GM12878 (cell line): ENCODE data around the gene LPGAT1. TPM values are rescaled to one million over a fixed set of nuclear protein-coding genes. Genes with fewer than 3 reads are reported as not detected.

Source experiments
- ATAC-seq: fragments of 200-7000 bp; cut with Tn5 transposase; 3 replicates; pipeline ENCODE4 v1.9.1; 2020; ENCODE audit warnings: mild to moderate bottlenecking, moderate library complexity
- BruUV-seq: library from RNA; stranded (reverse); fragments of 400-500 nt; replicated peaks from 2 replicates; lab custom pipeline; 2021; lab: Mats Ljungman, UMichigan
- CTCF ChIA-PET: fragments of 300-600 bp; sonication (Branson Sonifier 250); formaldehyde crosslinking; extraction: SDS; loops from one replicate; lab custom pipeline; 2021; ENCODE audit warnings: inconsistent platforms; lab: Yijun Ruan, JAX
- POLR2A ChIA-PET: fragments of 350-600 bp; formaldehyde crosslinking; extraction: SDS; loops from one replicate; lab custom pipeline; 2021; ENCODE audit warnings: inconsistent platforms; lab: Charles Lee
- RAD21 ChIA-PET: fragments of 300-600 bp; sonication (Branson Sonifier 250); formaldehyde crosslinking; loops from one replicate; lab custom pipeline; 2023; ENCODE audit warnings: antibody characterized with exemption; ENCODE audit not compliant: unreplicated experiment; lab: Charles Lee
- SMC1A ChIA-PET: fragments of 300-600 bp; sonication (Branson Sonifier 250); formaldehyde crosslinking; loops from one replicate; lab custom pipeline; 2023; ENCODE audit not compliant: unreplicated experiment, uncharacterized antibody; lab: Charles Lee
- DNase-seq: peaks from one replicate; pipeline ENCODE4 v3.0.0-alpha.2; 2011; ENCODE audit warnings: low read depth, low spot score
- FAIRE-seq: peaks from 3 replicates; lab custom pipeline; 2011; peaks lifted over from hg19 to GRCh38; lab: Jason Lieb, UNC
- H2AFZ ChIP-seq: 2 replicates; pipeline ENCODE4 v1.6.0; 2011; ENCODE audit warnings: low read depth, low read length, control low read depth; ENCODE audit not compliant: control insufficient read depth
- H3K27ac ChIP-seq: 2 replicates; pipeline ENCODE4 v1.5.1; 2011; ENCODE audit warnings: control low read depth; ENCODE audit not compliant: control insufficient read depth, insufficient read depth
- H3K27me3 ChIP-seq, 2 experiments: replicated peaks in 1 of 2; 2 replicates each; pipeline versions ENCODE4 v1.6.0 to v1.6.1; 2011; ENCODE audit warnings: low read length in 1 of 2; ENCODE audit not compliant: control insufficient read depth in 2 of 2, insufficient read depth in 2 of 2
- H3K36me3 ChIP-seq, 2 experiments: 2 replicates each; pipeline ENCODE4 v1.5.1; 2011; ENCODE audit warnings: low read length in 1 of 2; ENCODE audit not compliant: control insufficient read depth in 2 of 2, insufficient read depth in 2 of 2
- H3K4me1 ChIP-seq: 2 replicates; pipeline ENCODE4 v1.6.1; 2011; ENCODE audit warnings: mild to moderate bottlenecking, low read length, moderate library complexity, mixed read lengths; ENCODE audit not compliant: control insufficient read depth, insufficient read depth
- H3K4me2 ChIP-seq: 2 replicates; pipeline ENCODE4 v1.6.0; 2011; ENCODE audit warnings: control low read depth; ENCODE audit not compliant: control insufficient read depth, insufficient read depth
- H3K4me3 ChIP-seq: fragments of 200-600 bp; sonication (generic); 2 replicates; pipeline ENCODE4 v1.5.1; 2016
- H3K79me2 ChIP-seq: 2 replicates; pipeline ENCODE4 v1.6.0; 2011; ENCODE audit warnings: low read length; ENCODE audit not compliant: control insufficient read depth, insufficient read depth
- H3K9ac ChIP-seq: 2 replicates; pipeline ENCODE4 v1.8.0; 2011; ENCODE audit warnings: low read length, control low read depth, mixed read lengths; ENCODE audit not compliant: control insufficient read depth, insufficient read depth
- H3K9me3 ChIP-seq: replicated peaks from 3 replicates; pipeline ENCODE4 v1.5.1; 2011; ENCODE audit warnings: mild to moderate bottlenecking, low read length; ENCODE audit not compliant: control insufficient read depth, insufficient read depth
- H4K20me1 ChIP-seq: 2 replicates; pipeline ENCODE4 v1.6.0; 2011; ENCODE audit not compliant: control insufficient read depth, insufficient read depth
- E4F1 ChIP-seq: fragments of 450-650 bp; IDR thresholded peaks from 2 replicates; pipeline ENCODE4 v1.6.1; 2018; ENCODE audit warnings: borderline replicate concordance, mild to moderate bottlenecking; ENCODE audit not compliant: partially characterized antibody
- FOXM1 ChIP-seq: IDR thresholded peaks from 2 replicates; pipeline ENCODE4 v1.6.1; 2012; ENCODE audit warnings: low read depth, mild to moderate bottlenecking, inconsistent platforms, low read length, moderate library complexity
- MTA2 ChIP-seq: fragments of 450-650 bp; IDR thresholded peaks from 2 replicates; pipeline ENCODE4 v1.6.1; 2016; ENCODE audit warnings: low read depth, mild to moderate bottlenecking, moderate library complexity
- MXI1 ChIP-seq: fragments of 150-350 bp; IDR thresholded peaks from 2 replicates; pipeline ENCODE4 v1.6.1; 2011; ENCODE audit warnings: low read depth, mild to moderate bottlenecking, inconsistent platforms, low read length, improper control_type of control experiment
- MYB ChIP-seq: fragments of 150-350 bp; IDR thresholded peaks from 2 replicates; pipeline ENCODE4 v1.6.1; 2014; ENCODE audit warnings: mild to moderate bottlenecking, low read depth, low read length, borderline replicate concordance
- RELA ChIP-seq: fragments of 450-650 bp; IDR thresholded peaks from 2 replicates; pipeline ENCODE4 v1.8.0; 2014; ENCODE audit warnings: borderline replicate concordance; ENCODE audit not compliant: partially characterized antibody
- WGBS: methylation state at CpG from one replicate; pipeline ENCODE4 v1.1.6; 2016; ENCODE audit warnings: low lambda C conversion rate; ENCODE audit not compliant: insufficient replicate concordance, insufficient coverage; ENCODE audit errors: missing lambda C conversion rate; 5-methylcytosine and 5-hydroxymethylcytosine counted together
- in situ Hi-C: fragments of 300-500 bp; cut with MboI; formaldehyde crosslinking; loops from 9 replicates; pipeline ENCODE4 v1.14.3; 2018; ENCODE audit warnings: mixed read lengths
- intact Hi-C: fragments of 100-400 bp; cut with micrococcal nuclease; formaldehyde crosslinking; loops from one replicate; pipeline ENCODE4 v1.14.2; 2022; ENCODE audit not compliant: unreplicated experiment
- polyA plus RNA-seq, 11 experiments: library from polyadenylated mRNA; depleted of rRNA in 4 of 11; unstranded in 6 of 11; stranded (reverse) in 5 of 11; fragments of >200 nt; fragmentation: Nextera tagmentation in 4 of 11; fragmentation: Illumina TruSeq in 1 of 11; extraction: Ambion mirVana in 4 of 11; extraction: Trizol in 1 of 11; gene quantifications; 1 replicate in 1 of 11; 2 replicates in 10 of 11; pipeline versions ENCODE4 v1.2.1 to v1.2.3, GENCODE V29; 2011 to 2016; ENCODE audit warnings: inconsistent platforms in 2 of 11, missing spikeins in 2 of 11, low read depth in 1 of 11
- total RNA-seq, 4 experiments: library from RNA; depleted of rRNA in 3 of 4; stranded (reverse); fragments of >200 nt in 3 of 4; fragmentation: Illumina TruSeq in 1 of 4; extraction: Trizol in 1 of 4; gene quantifications; 2 replicates each; pipeline versions ENCODE4 v1.2.1 to v1.2.3, GENCODE V29; 2013 to 2021

LPGAT1 gene
- total and polyA plus RNA-seq, 10 of the 15 experiments (the other 5 are each of a cell fraction or from before 2014, with no cell fraction given), result 5.8 to 40.6 (median 19.2) TPM

DNA sequence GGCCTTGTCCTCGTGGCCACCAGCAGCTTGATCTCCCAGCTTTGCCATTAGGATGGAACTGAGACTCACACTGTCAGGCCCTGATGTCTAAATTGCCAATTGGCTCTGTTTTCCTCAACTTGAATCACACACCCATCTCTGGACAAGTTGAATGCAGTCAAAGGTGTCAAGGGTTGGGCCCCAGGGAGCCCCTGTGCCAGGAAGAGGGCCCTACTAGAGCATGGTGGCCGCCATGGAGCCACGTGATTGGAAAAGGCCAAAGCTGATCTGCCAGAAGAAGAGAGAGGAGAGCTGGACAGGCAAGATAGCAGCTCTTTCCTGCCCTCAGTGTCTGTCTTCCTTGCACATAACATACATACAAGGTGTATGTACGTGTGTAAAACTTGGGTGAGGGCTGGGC, 100.2 kb downstream of the LPGAT1 start (continued):
- TF ChIP-seq FOXM1, result no peak
- TF ChIP-seq, all 136 proteins: peak for 0

GRCh38 chr1:211729238-211729637, 101.3 kb downstream of the LPGAT1 start:
- TF ChIP-seq E4F1, result no peak
- TF ChIP-seq MXI1, result no peak
- TF ChIP-seq MTA2, result no peak
- no peak for TF ChIP-seq RELA
- TF ChIP-seq MYB, result no peak
- H3K9me3 ChIP-seq, result no peaks in the 10 kb centered on the region
- no peak overlapping the region for H2AFZ ChIP-seq
- DNase-seq (no peak), FAIRE-seq (no peak), ATAC-seq (no peak)
- in situ Hi-C loops, result no loop called here
- H3K9ac ChIP-seq, result no peak overlapping the region
- peaks cover 9% of the 10 kb centered on the region for H3K4me1 ChIP-seq
- WGBS, result 84% methylated on average over 7 of the region's 7 CpGs
- no peak overlapping the region for H3K4me2 ChIP-seq
- no TSS peak for BruUV-seq
- ChIA-PET POLR2A (no interaction called here), SMC1A (interaction anchor here (1.0 to 2.1 kb wide), 2 partner anchors 10 to 39 kb away, joined by 3 to 12 read pairs; no protein-coding TSS in a partner anchor), RAD21 (interaction anchor here (1.0 kb wide), 1 partner anchor 31 kb away, joined by 3 read pairs; no protein-coding TSS in a partner anchor), CTCF (interaction anchor here (0.7 to 1.7 kb wide), 2 partner anchors 31 to 80 kb away, joined by 3 to 7 read pairs; no protein-coding TSS in a partner anchor)
- H4K20me1 ChIP-seq, result no peaks in the 10 kb centered on the region
- no peaks in the 10 kb centered on the region for H3K79me2 ChIP-seq
- H3K27me3 ChIP-seq, result no peaks in the 10 kb centered on the region
- H3K36me3 ChIP-seq, result no peaks in the 10 kb centered on the region
- H3K4me3 ChIP-seq, result no peak overlapping the region
- H3K27ac ChIP-seq, result no peak overlapping the region
- intact Hi-C loops, result no loop called here
